ENCODE data around the gene AK2.
"Not testable (repeated sequence)": the region's sequence is repeated elsewhere in the genome, so short reads cannot be mapped to it uniquely, and the experiment has no call there.

Gene AK2

GRCh38 chr1:32998064-32998463 is 38.6 kb downstream of the AK2 start:
- DNase-seq (ENCODE audit: low read depth), result no peak

GRCh38 chr1:32997381-32997891 is 39.2 kb downstream of the AK2 start:
- no peak for DNase-seq (ENCODE audit: low read depth)

- not testable (repeated sequence) for DNase-seq (ENCODE audit: low read depth)
Measured at GRCh38 chr1:32993324-32993636, 43.4 kb downstream of the AK2 start.

GRCh38 chr1:32992489-32993323 is 44.0 kb downstream of the AK2 start:
- DNase-seq (ENCODE audit: low read depth), result peak; percentile 20

GRCh38 chr1:32991819-32992488 is 44.7 kb downstream of the AK2 start:
- DNase-seq (ENCODE audit: low read depth), result no peak

- no peak for DNase-seq (ENCODE audit: low read depth)
Measured at GRCh38 chr1:32991386-32991785, 45.3 kb downstream of the AK2 start.

GRCh38 chr1:32990887-32991286 is 45.8 kb downstream of the AK2 start:
- DNase-seq (ENCODE audit: low read depth), result no peak

- DNase-seq (ENCODE audit: low read depth), result peak; percentile 10
Measured at GRCh38 chr1:32989160-32990050, 47.3 kb downstream of the AK2 start.

GRCh38 chr1:32988665-32989064 is 48.0 kb downstream of the AK2 start:
- no peak for DNase-seq (ENCODE audit: low read depth)

GRCh38 chr1:32985226-32985625 is 51.5 kb downstream of the AK2 start:
- DNase-seq (ENCODE audit: low read depth), result no peak

- DNase-seq (ENCODE audit: low read depth), result no peak
Measured at GRCh38 chr1:32984455-32985171, 52.1 kb downstream of the AK2 start.

- DNase-seq (ENCODE audit: low read depth), result no peak
Measured at GRCh38 chr1:32984090-32984454, 52.6 kb downstream of the AK2 start.

- DNase-seq (ENCODE audit: low read depth), result no peak
Measured at GRCh38 chr1:32983020-32983419, 53.7 kb downstream of the AK2 start.

- DNase-seq (ENCODE audit: low read depth), result peak; percentile 21
Measured at GRCh38 chr1:32981003-32981901, 55.4 kb downstream of the AK2 start.

- DNase-seq (ENCODE audit: low read depth), result no peak
Measured at GRCh38 chr1:32980080-32980479, 56.6 kb downstream of the AK2 start.

GRCh38 chr1:32978854-32979253 is 57.8 kb downstream of the AK2 start:
- no peak for DNase-seq (ENCODE audit: low read depth)

GRCh38 chr1:32977546-32978087 is 59.1 kb downstream of the AK2 start:
- DNase-seq (ENCODE audit: low read depth), result no peak

GRCh38 chr1:32975055-32975454 is 61.6 kb downstream of the AK2 start:
- DNase-seq (ENCODE audit: low read depth), result not testable (repeated sequence)

- DNase-seq (ENCODE audit: low read depth), result not testable (repeated sequence)
Measured at GRCh38 chr1:32973458-32973857, 63.2 kb downstream of the AK2 start.

- no peak for DNase-seq (ENCODE audit: low read depth)
Measured at GRCh38 chr1:32972814-32973428, 63.8 kb downstream of the AK2 start.
